GM12878 (cell line): Measurements from ENCODE around the gene MRPS16. TPM values are rescaled to one million over a fixed set of nuclear protein-coding genes. Genes with fewer than 3 reads are reported as not detected.

Experiments used
- ATAC-seq: fragments of 200-7000 bp; cut with Tn5 transposase; 3 replicates; pipeline ENCODE4 v1.9.1; 2020; ENCODE audit warnings: mild to moderate bottlenecking, moderate library complexity
- BruUV-seq: library from RNA; stranded (reverse); fragments of 400-500 nt; replicated peaks from 2 replicates; lab custom pipeline; 2021; lab: Mats Ljungman, UMichigan
- CTCF ChIA-PET: fragments of 300-600 bp; sonication (Branson Sonifier 250); formaldehyde crosslinking; extraction: SDS; loops from one replicate; lab custom pipeline; 2021; ENCODE audit warnings: inconsistent platforms; lab: Yijun Ruan, JAX
- POLR2A ChIA-PET: fragments of 350-600 bp; formaldehyde crosslinking; extraction: SDS; loops from one replicate; lab custom pipeline; 2021; ENCODE audit warnings: inconsistent platforms; lab: Charles Lee
- RAD21 ChIA-PET: fragments of 300-600 bp; sonication (Branson Sonifier 250); formaldehyde crosslinking; loops from one replicate; lab custom pipeline; 2023; ENCODE audit warnings: antibody characterized with exemption; ENCODE audit not compliant: unreplicated experiment; lab: Charles Lee
- SMC1A ChIA-PET: fragments of 300-600 bp; sonication (Branson Sonifier 250); formaldehyde crosslinking; loops from one replicate; lab custom pipeline; 2023; ENCODE audit not compliant: unreplicated experiment, uncharacterized antibody; lab: Charles Lee
- DNase-seq: peaks from one replicate; pipeline ENCODE4 v3.0.0-alpha.2; 2011; ENCODE audit warnings: low read depth, low spot score
- FAIRE-seq: peaks from 3 replicates; lab custom pipeline; 2011; peaks lifted over from hg19 to GRCh38; lab: Jason Lieb, UNC
- H2AFZ ChIP-seq: 2 replicates; pipeline ENCODE4 v1.6.0; 2011; ENCODE audit warnings: low read depth, low read length, control low read depth; ENCODE audit not compliant: control insufficient read depth
- H3K27ac ChIP-seq: 2 replicates; pipeline ENCODE4 v1.5.1; 2011; ENCODE audit warnings: control low read depth; ENCODE audit not compliant: control insufficient read depth, insufficient read depth
- H3K27me3 ChIP-seq, 2 experiments: replicated peaks in 1 of 2; 2 replicates each; pipeline versions ENCODE4 v1.6.0 to v1.6.1; 2011; ENCODE audit warnings: low read length in 1 of 2; ENCODE audit not compliant: control insufficient read depth in 2 of 2, insufficient read depth in 2 of 2
- H3K36me3 ChIP-seq, 2 experiments: 2 replicates each; pipeline ENCODE4 v1.5.1; 2011; ENCODE audit warnings: low read length in 1 of 2; ENCODE audit not compliant: control insufficient read depth in 2 of 2, insufficient read depth in 2 of 2
- H3K4me1 ChIP-seq: 2 replicates; pipeline ENCODE4 v1.6.1; 2011; ENCODE audit warnings: mild to moderate bottlenecking, low read length, moderate library complexity, mixed read lengths; ENCODE audit not compliant: control insufficient read depth, insufficient read depth
- H3K4me2 ChIP-seq: 2 replicates; pipeline ENCODE4 v1.6.0; 2011; ENCODE audit warnings: control low read depth; ENCODE audit not compliant: control insufficient read depth, insufficient read depth
- H3K4me3 ChIP-seq: fragments of 200-600 bp; sonication (generic); 2 replicates; pipeline ENCODE4 v1.5.1; 2016
- H3K79me2 ChIP-seq: 2 replicates; pipeline ENCODE4 v1.6.0; 2011; ENCODE audit warnings: low read length; ENCODE audit not compliant: control insufficient read depth, insufficient read depth
- H3K9ac ChIP-seq: 2 replicates; pipeline ENCODE4 v1.8.0; 2011; ENCODE audit warnings: low read length, control low read depth, mixed read lengths; ENCODE audit not compliant: control insufficient read depth, insufficient read depth
- H3K9me3 ChIP-seq: replicated peaks from 3 replicates; pipeline ENCODE4 v1.5.1; 2011; ENCODE audit warnings: mild to moderate bottlenecking, low read length; ENCODE audit not compliant: control insufficient read depth, insufficient read depth
- H4K20me1 ChIP-seq: 2 replicates; pipeline ENCODE4 v1.6.0; 2011; ENCODE audit not compliant: control insufficient read depth, insufficient read depth
- CUX1 ChIP-seq: IDR thresholded peaks from 2 replicates; pipeline ENCODE4 v1.6.1; 2012; ENCODE audit warnings: improper control_type of control experiment, low read depth, low read length; ENCODE audit not compliant: insufficient replicate concordance
- DPF2 ChIP-seq: fragments of 450-650 bp; IDR thresholded peaks from 2 replicates; pipeline ENCODE4 v1.6.1; 2017; ENCODE audit warnings: mild to moderate bottlenecking
- RAD21 ChIP-seq: IDR thresholded peaks from 2 replicates; pipeline ENCODE4 v1.6.1; 2011; ENCODE audit warnings: mild to moderate bottlenecking, low read depth, low read length, moderate library complexity; ENCODE audit not compliant: insufficient read depth
- SREBF2 ChIP-seq: IDR thresholded peaks from 2 replicates; pipeline ENCODE4 v1.6.1; 2012; ENCODE audit warnings: mild to moderate bottlenecking, low read length
- SRF ChIP-seq, 2 experiments: IDR thresholded peaks; 2 replicates each; pipeline ENCODE4 v1.6.1; 2011; ENCODE audit warnings: low read depth in 2 of 2, low read length in 2 of 2, mild to moderate bottlenecking in 1 of 2, moderate library complexity in 1 of 2
- TAF1 ChIP-seq: IDR thresholded peaks from 2 replicates; pipeline ENCODE4 v1.6.1; 2011; ENCODE audit warnings: mild to moderate bottlenecking, low read depth, low read length, borderline replicate concordance
- TCF12 ChIP-seq: IDR thresholded peaks from 2 replicates; pipeline ENCODE4 v1.6.1; 2011; ENCODE audit warnings: low read depth, mild to moderate bottlenecking, low read length
- WRNIP1 ChIP-seq: IDR thresholded peaks from 2 replicates; pipeline ENCODE4 v1.6.1; 2011; ENCODE audit warnings: low read depth, low read length, improper control_type of control experiment, borderline replicate concordance
- YBX1 ChIP-seq: fragments of 450-650 bp; IDR thresholded peaks from 2 replicates; pipeline ENCODE4 v1.6.1; 2016; ENCODE audit warnings: antibody characterized with exemption
- ZBTB40 ChIP-seq: fragments of 450-650 bp; IDR thresholded peaks from 2 replicates; pipeline ENCODE4 v1.6.1; 2016; ENCODE audit warnings: mild to moderate bottlenecking, moderate library complexity, borderline replicate concordance
- ZNF622 ChIP-seq: fragments of 450-650 bp; IDR thresholded peaks from 2 replicates; pipeline ENCODE4 v1.6.1; 2017; ENCODE audit warnings: mild to moderate bottlenecking, inconsistent platforms
- WGBS: methylation state at CpG from one replicate; pipeline ENCODE4 v1.1.6; 2016; ENCODE audit warnings: low lambda C conversion rate; ENCODE audit not compliant: insufficient replicate concordance, insufficient coverage; ENCODE audit errors: missing lambda C conversion rate; 5-methylcytosine and 5-hydroxymethylcytosine counted together
- in situ Hi-C: fragments of 300-500 bp; cut with MboI; formaldehyde crosslinking; loops from 9 replicates; pipeline ENCODE4 v1.14.3; 2018; ENCODE audit warnings: mixed read lengths
- intact Hi-C: fragments of 100-400 bp; cut with micrococcal nuclease; formaldehyde crosslinking; loops from one replicate; pipeline ENCODE4 v1.14.2; 2022; ENCODE audit not compliant: unreplicated experiment
- polyA plus RNA-seq, 11 experiments: library from polyadenylated mRNA; depleted of rRNA in 4 of 11; unstranded in 6 of 11; stranded (reverse) in 5 of 11; fragments of >200 nt; fragmentation: Nextera tagmentation in 4 of 11; fragmentation: Illumina TruSeq in 1 of 11; extraction: Ambion mirVana in 4 of 11; extraction: Trizol in 1 of 11; gene quantifications; 1 replicate in 1 of 11; 2 replicates in 10 of 11; pipeline versions ENCODE4 v1.2.1 to v1.2.3, GENCODE V29; 2011 to 2016; ENCODE audit warnings: inconsistent platforms in 2 of 11, missing spikeins in 2 of 11, low read depth in 1 of 11
- total RNA-seq, 4 experiments: library from RNA; depleted of rRNA in 3 of 4; stranded (reverse); fragments of >200 nt in 3 of 4; fragmentation: Illumina TruSeq in 1 of 4; extraction: Trizol in 1 of 4; gene quantifications; 2 replicates each; pipeline versions ENCODE4 v1.2.1 to v1.2.3, GENCODE V29; 2013 to 2021

MRPS16 gene
- total and polyA plus RNA-seq, 10 of the 15 experiments (the other 5 are each of a cell fraction or from before 2014, with no cell fraction given): 43.4 to 285 (median 103) TPM

GRCh38 chr10:73293461-73293860 lies 41.0 kb upstream of the MRPS16 start:
- Histone ChIP-seq H3K9ac (no peak overlapping the region), H3K27me3 (no peaks in the 10 kb centered on the region), H4K20me1 (no peaks in the 10 kb centered on the region), H3K36me3 (no peaks in the 10 kb centered on the region), H3K9me3 (no peaks in the 10 kb centered on the region), H3K4me3 (no peak overlapping the region), H3K4me2 (no peak overlapping the region), H3K79me2 (no peaks in the 10 kb centered on the region), H2AFZ (no peak overlapping the region), H3K27ac (no peak overlapping the region), H3K4me1 (no peaks in the 10 kb centered on the region)
- no peak for DNase-seq
- no peak for FAIRE-seq
- TF ChIP-seq SRF (IDR thresholded peaks at IDR 0.05; ENCODE audit: low read depth in 2 of 2, low read length in 2 of 2): no peak
- no peak for TF ChIP-seq YBX1
- TF ChIP-seq ZBTB40: no peak
- no peak for TF ChIP-seq CUX1
- TF ChIP-seq ZNF622: no peak
- no peak for TF ChIP-seq WRNIP1
- TF ChIP-seq TCF12: no peak
- no peak for TF ChIP-seq SREBF2
- TF ChIP-seq RAD21: no peak
- TF ChIP-seq TAF1: no peak
- no peak for TF ChIP-seq DPF2
- ATAC-seq: no peak
- no TSS peak for BruUV-seq
- ChIA-PET POLR2A (no interaction called here), CTCF (no interaction called here), RAD21 (no interaction called here), SMC1A (interaction anchor here (0.6 to 2.2 kb wide), 2 partner anchors 13 to 183 kb away, joined by 3 to 5 read pairs; partner anchors contain the start of gene NUDT13)
- 40% methylated on average over 3 of the region's 3 CpGs for WGBS
- in situ Hi-C loops: no loop called here
- intact Hi-C loops: no loop called here
